HepG2 (cell line): ENCODE measurements around the gene RFFL. TPM values are rescaled to one million over a fixed set of nuclear protein-coding genes. Genes with fewer than 3 reads are reported as not detected.

Experiments used
- ATAC-seq: fragments of 200-7000 bp; cut with Tn5 transposase; 3 replicates; pipeline ENCODE4 v1.9.1; 2020; ENCODE audit warnings: mild to moderate bottlenecking, moderate library complexity
- BruUV-seq: library from RNA; stranded (reverse); fragments of 400-500 nt; replicated peaks from 2 replicates; lab custom pipeline; 2021; lab: Mats Ljungman, UMichigan
- CTCF ChIA-PET: fragments of 300-600 bp; formaldehyde crosslinking; extraction: SDS; loops from one replicate; lab custom pipeline; 2021; ENCODE audit warnings: low total read pairs, inconsistent platforms, low intra/inter-chr PET ratio; lab: Yijun Ruan, JAX
- POLR2A ChIA-PET: fragments of 350-600 bp; sonication (Branson Sonifier 250); formaldehyde crosslinking; loops from one replicate; lab custom pipeline; 2020; ENCODE audit warnings: antibody characterized with exemption, inconsistent platforms; lab: Yijun Ruan, JAX
- DNase-seq: peaks from one replicate; pipeline ENCODE4 v3.0.0-alpha.2; 2015; ENCODE audit warnings: low spot score
- FAIRE-seq: peaks from 3 replicates; lab custom pipeline; 2011; peaks lifted over from hg19 to GRCh38; lab: Jason Lieb, UNC
- H2AFZ ChIP-seq: one replicate; pipeline ENCODE4 v1.6.1; 2011; ENCODE audit warnings: low read length, inconsistent platforms
- H3K27ac ChIP-seq: fragments of 300-600 bp; 3 replicates; pipeline ENCODE4 v1.8.0; 2011; ENCODE audit warnings: mixed run types, mild to moderate bottlenecking, mixed read lengths, low read length, inconsistent platforms; ENCODE audit not compliant: insufficient read depth; ENCODE audit errors: extremely low read length
- H3K27me3 ChIP-seq, 2 experiments: fragments of 200-600 bp in 1 of 2; 2 replicates in 1 of 2; 3 replicates in 1 of 2; pipeline versions ENCODE4 v1.6.0 to v1.8.0; 2011; ENCODE audit warnings: low read length in 2 of 2, mild to moderate bottlenecking in 2 of 2, moderate library complexity in 2 of 2, inconsistent platforms in 1 of 2; ENCODE audit not compliant: insufficient read depth in 2 of 2, control insufficient read depth in 1 of 2
- H3K36me3 ChIP-seq, 2 experiments: fragments of 200-600 bp in 1 of 2; replicated peaks in 1 of 2; 2 replicates in 1 of 2; 3 replicates in 1 of 2; pipeline versions ENCODE4 v1.5.1 to v1.8.0; 2011; ENCODE audit warnings: low read length in 2 of 2, inconsistent platforms in 1 of 2; ENCODE audit not compliant: insufficient read depth in 2 of 2, control insufficient read depth in 1 of 2
- H3K4me1 ChIP-seq: 2 replicates; pipeline ENCODE4 v1.5.1; 2012; ENCODE audit warnings: low read length, inconsistent platforms; ENCODE audit not compliant: insufficient read depth
- H3K4me2 ChIP-seq: 2 replicates; pipeline ENCODE4 v1.6.0; 2011; ENCODE audit warnings: low read depth, low read length, inconsistent platforms
- H3K4me3 ChIP-seq, 3 experiments: fragments of 200-600 bp in 1 of 3; sonication (generic), shearing (Covaris generic) in 1 of 3; replicated peaks in 1 of 3; 2 replicates each; pipeline ENCODE4 v1.5.1; 2011 to 2016; ENCODE audit warnings: low read length in 3 of 3, inconsistent platforms in 2 of 3, low read depth in 2 of 3, mild to moderate bottlenecking in 2 of 3, control low read depth in 1 of 3, mixed read lengths in 1 of 3; ENCODE audit not compliant: insufficient read depth in 1 of 3
- H3K79me2 ChIP-seq: one replicate; pipeline ENCODE4 v1.6.1; 2011; ENCODE audit warnings: low read length, inconsistent platforms; ENCODE audit not compliant: insufficient read depth
- H3K9ac ChIP-seq: 2 replicates; pipeline ENCODE4 v1.6.0; 2011; ENCODE audit warnings: mild to moderate bottlenecking, low read depth, low read length, inconsistent platforms; ENCODE audit not compliant: insufficient read depth
- H3K9me3 ChIP-seq: 2 replicates; pipeline ENCODE4 v1.5.1; 2012; ENCODE audit warnings: mild to moderate bottlenecking, low read length
- H4K20me1 ChIP-seq: 2 replicates; pipeline ENCODE4 v1.6.0; 2011; ENCODE audit warnings: inconsistent platforms, mild to moderate bottlenecking, low read length, moderate library complexity; ENCODE audit not compliant: insufficient read depth
- AGO1 ChIP-seq: fragments of 200-400 bp; formaldehyde crosslinking; IDR thresholded peaks from 2 replicates; pipeline ENCODE4 v1.6.1; 2017; ENCODE audit warnings: mild to moderate bottlenecking, low read depth, low read length, moderate library complexity; ENCODE audit not compliant: poor library complexity, severe bottlenecking
- BRD4 ChIP-seq: sonication (generic); formaldehyde crosslinking; IDR thresholded peaks from 2 replicates; pipeline ENCODE4 v1.4.0; 2020; ENCODE audit warnings: missing genetic modification reagents
- DPF2 ChIP-seq: sonication (generic); formaldehyde crosslinking; IDR thresholded peaks from 2 replicates; pipeline ENCODE4 v1.4.0; 2020; ENCODE audit warnings: mild to moderate bottlenecking, low read depth, missing genetic modification reagents, borderline replicate concordance
- ETV6 ChIP-seq: sonication (generic); formaldehyde crosslinking; conservative IDR thresholded peaks from 2 replicates; pipeline ENCODE4 v1.4.0; 2020; ENCODE audit warnings: missing genetic modification reagents
- GABPA ChIP-seq, 2 experiments: IDR thresholded peaks; 2 replicates each; pipeline ENCODE4 v1.6.1; 2011 to 2016; ENCODE audit warnings: low read depth in 2 of 2, low read length in 1 of 2, missing biosample characterization in 1 of 2, missing genetic modification characterization in 1 of 2
- NFYB ChIP-seq: sonication (generic); formaldehyde crosslinking; IDR thresholded peaks from 2 replicates; pipeline ENCODE4 v1.4.0; 2020; ENCODE audit warnings: missing genetic modification reagents
- PRDM15 ChIP-seq: sonication (generic); formaldehyde crosslinking; IDR thresholded peaks from 2 replicates; pipeline ENCODE4 v1.4.0; 2020; ENCODE audit warnings: missing genetic modification reagents
- SKIL ChIP-seq: sonication (generic); formaldehyde crosslinking; IDR thresholded peaks from 2 replicates; pipeline ENCODE4 v1.8.0; 2022; ENCODE audit warnings: missing genetic modification reagents, mild to moderate bottlenecking, moderate library complexity, borderline replicate concordance
- TOPORS ChIP-seq: sonication (generic); formaldehyde crosslinking; IDR thresholded peaks from 2 replicates; pipeline ENCODE4 v1.8.0; 2023; ENCODE audit warnings: mild to moderate bottlenecking, missing genetic modification reagents
- ZNF44 ChIP-seq: sonication (generic); formaldehyde crosslinking; IDR thresholded peaks from 2 replicates; pipeline ENCODE4 v1.5.1; 2020; ENCODE audit warnings: mild to moderate bottlenecking, missing genetic modification reagents
- ZNF441 ChIP-seq: sonication (generic); formaldehyde crosslinking; IDR thresholded peaks from 2 replicates; pipeline ENCODE4 v1.7.0; 2021; ENCODE audit warnings: missing genetic modification reagents, borderline replicate concordance
- ZSCAN21 ChIP-seq: sonication (generic); formaldehyde crosslinking; IDR thresholded peaks from 2 replicates; pipeline ENCODE4 v1.8.0; 2022; ENCODE audit warnings: mild to moderate bottlenecking, missing genetic modification reagents, moderate library complexity, borderline replicate concordance
- WGBS: methylation state at CpG from one replicate; pipeline ENCODE4 v1.1.6; 2017; ENCODE audit warnings: low lambda C conversion rate; 5-methylcytosine and 5-hydroxymethylcytosine counted together
- in situ Hi-C: cut with HindIII; loops from 2 replicates; pipeline ENCODE4 v1.10.0; 2017; ENCODE audit warnings: low pct_unique_long_range_greater_than_20kb; ENCODE audit not compliant: extremely low pct_ligation_motif_present
- intact Hi-C: fragments of 100-400 bp; cut with micrococcal nuclease; formaldehyde crosslinking; loops from one replicate; pipeline ENCODE4 v1.10.0; 2022; ENCODE audit not compliant: unreplicated experiment
- polyA plus RNA-seq, 8 experiments: library from polyadenylated mRNA; depleted of rRNA in 3 of 8; stranded (reverse) in 7 of 8; unstranded in 1 of 8; fragments of >200 nt; fragmentation: Illumina TruSeq in 4 of 8; extraction: Trizol in 4 of 8; gene quantifications; 2 replicates each; pipeline versions ENCODE4 v1.2.1 to v1.2.3, GENCODE V29; 2011 to 2016; ENCODE audit warnings: low read depth in 4 of 8, missing spikeins in 1 of 8, mixed read lengths in 1 of 8; ENCODE audit not compliant: insufficient read depth in 1 of 8
- total RNA-seq, 5 experiments: library from RNA; depleted of rRNA; stranded (reverse); fragments of >200 nt; fragmentation: Illumina TruSeq; extraction: Trizol; gene quantifications; 2 replicates each; pipeline ENCODE4 v1.2.3, GENCODE V29; 2016; ENCODE audit warnings: low read depth in 1 of 5
- TF ChIP-seq, protein P1 (sequence below): sonication (generic); formaldehyde crosslinking; IDR thresholded peaks from 2 replicates; pipeline ENCODE4 v1.9.0; 2021; ENCODE audit warnings: missing genetic modification reagents, mild to moderate bottlenecking, borderline replicate concordance
- TF ChIP-seq, protein P2 (sequence below): sonication (generic); formaldehyde crosslinking; IDR thresholded peaks from 2 replicates; pipeline ENCODE4 v1.5.1; 2020; ENCODE audit warnings: mild to moderate bottlenecking, moderate library complexity, missing genetic modification reagents

Gene RFFL
- total and polyA plus RNA-seq, 2 of the 13 experiments (the other 11 are each of a cell fraction or from before 2014, with no cell fraction given): 24.3 to 48.6 TPM

- TF ChIP-seq, protein P1, sequence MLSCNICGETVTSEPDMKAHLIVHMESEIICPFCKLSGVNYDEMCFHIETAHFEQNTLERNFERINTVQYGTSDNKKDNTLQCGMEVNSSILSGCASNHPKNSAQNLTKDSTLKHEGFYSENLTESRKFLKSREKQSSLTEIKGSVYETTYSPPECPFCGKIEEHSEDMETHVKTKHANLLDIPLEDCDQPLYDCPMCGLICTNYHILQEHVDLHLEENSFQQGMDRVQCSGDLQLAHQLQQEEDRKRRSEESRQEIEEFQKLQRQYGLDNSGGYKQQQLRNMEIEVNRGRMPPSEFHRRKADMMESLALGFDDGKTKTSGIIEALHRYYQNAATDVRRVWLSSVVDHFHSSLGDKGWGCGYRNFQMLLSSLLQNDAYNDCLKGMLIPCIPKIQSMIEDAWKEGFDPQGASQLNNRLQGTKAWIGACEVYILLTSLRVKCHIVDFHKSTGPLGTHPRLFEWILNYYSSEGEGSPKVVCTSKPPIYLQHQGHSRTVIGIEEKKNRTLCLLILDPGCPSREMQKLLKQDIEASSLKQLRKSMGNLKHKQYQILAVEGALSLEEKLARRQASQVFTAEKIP (CRISPR knock-in tag): no peak
- TF ChIP-seq ZNF44 (CRISPR knock-in tag) (no peak), GABPA (IDR thresholded peaks at IDR 0.05; ENCODE audit: low read depth, low read length) (no peak), GABPA (CRISPR knock-in tag; IDR thresholded peaks at IDR 0.05; ENCODE audit: low read depth) (no peak), BRD4 (CRISPR knock-in tag) (no peak), TOPORS (no peak), SKIL (CRISPR knock-in tag) (no peak), ZNF441 (CRISPR knock-in tag) (no peak), AGO1 (no peak)
These were observed 71.9 kb downstream of the RFFL start (continued) for GRCh38 chr17:34991606-34992005.

- no TSS peak for BruUV-seq
- ChIA-PET CTCF (no interaction called here), POLR2A (no interaction called here)
- DNase-seq (no peak), FAIRE-seq (no peak), ATAC-seq (no peak)
- H3K4me1 ChIP-seq: no peaks in the 10 kb centered on the region
- no peak overlapping the region for H3K4me3 ChIP-seq
- H2AFZ ChIP-seq: no peak overlapping the region
- peaks cover 18 to 87% of the 10 kb centered on the region in 2 experiments for H3K36me3 ChIP-seq
- H4K20me1 ChIP-seq: no peaks in the 10 kb centered on the region
- H3K27ac ChIP-seq: no peak overlapping the region
- H3K27me3 ChIP-seq: no peaks in the 10 kb centered on the region
- in situ Hi-C loops (no loop called here), intact Hi-C loops (no loop called here)
- 98% methylated on average over 6 of the region's 6 CpGs for WGBS
- no peak overlapping the region for H3K9ac ChIP-seq
- no peaks in the 10 kb centered on the region for H3K9me3 ChIP-seq
- H3K79me2 ChIP-seq: peaks cover 2% of the 10 kb centered on the region
- no peak overlapping the region for H3K4me2 ChIP-seq
- TF ChIP-seq PRDM15: no peak
- TF ChIP-seq, protein P2, sequence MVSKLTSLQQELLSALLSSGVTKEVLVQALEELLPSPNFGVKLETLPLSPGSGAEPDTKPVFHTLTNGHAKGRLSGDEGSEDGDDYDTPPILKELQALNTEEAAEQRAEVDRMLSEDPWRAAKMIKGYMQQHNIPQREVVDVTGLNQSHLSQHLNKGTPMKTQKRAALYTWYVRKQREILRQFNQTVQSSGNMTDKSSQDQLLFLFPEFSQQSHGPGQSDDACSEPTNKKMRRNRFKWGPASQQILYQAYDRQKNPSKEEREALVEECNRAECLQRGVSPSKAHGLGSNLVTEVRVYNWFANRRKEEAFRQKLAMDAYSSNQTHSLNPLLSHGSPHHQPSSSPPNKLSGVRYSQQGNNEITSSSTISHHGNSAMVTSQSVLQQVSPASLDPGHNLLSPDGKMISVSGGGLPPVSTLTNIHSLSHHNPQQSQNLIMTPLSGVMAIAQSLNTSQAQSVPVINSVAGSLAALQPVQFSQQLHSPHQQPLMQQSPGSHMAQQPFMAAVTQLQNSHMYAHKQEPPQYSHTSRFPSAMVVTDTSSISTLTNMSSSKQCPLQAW (CRISPR knock-in tag): no peak
- TF ChIP-seq DPF2 (CRISPR knock-in tag): no peak
- no peak for TF ChIP-seq ZSCAN21 (CRISPR knock-in tag)
- no peak for TF ChIP-seq ETV6
- no peak for TF ChIP-seq NFYB (CRISPR knock-in tag)
These were observed 72.6 kb downstream of the RFFL start for GRCh38 chr17:34990921-34991365.
